HepG2 (cell line): ENCODE measurements around the gene TSGA10. TPM values are rescaled to one million over a fixed set of nuclear protein-coding genes. Genes with fewer than 3 reads are reported as not detected.

ENCODE experiments used
- ARNTL ChIP-seq: sonication (generic); formaldehyde crosslinking; IDR thresholded peaks from 2 replicates; pipeline ENCODE4 v1.4.0; 2020; ENCODE audit warnings: mild to moderate bottlenecking, missing genetic modification reagents
- CREM ChIP-seq, 2 experiments: sonication (generic) in 1 of 2; formaldehyde crosslinking in 1 of 2; IDR thresholded peaks; 2 replicates each; pipeline versions ENCODE4 v1.4.0 to v1.6.1; 2016 to 2020; ENCODE audit warnings: antibody characterized with exemption in 1 of 2, mild to moderate bottlenecking in 1 of 2, missing genetic modification reagents in 1 of 2
- GZF1 ChIP-seq: sonication (generic); formaldehyde crosslinking; IDR thresholded peaks from 2 replicates; pipeline ENCODE4 v1.5.1; 2020; ENCODE audit warnings: mild to moderate bottlenecking, missing genetic modification reagents
- MAZ ChIP-seq, 2 experiments: sonication (generic) in 1 of 2; formaldehyde crosslinking in 1 of 2; IDR thresholded peaks; 2 replicates each; pipeline versions ENCODE4 v1.5.0 to v1.6.1; 2012 to 2020; ENCODE audit warnings: low read depth in 2 of 2, mild to moderate bottlenecking in 2 of 2, borderline replicate concordance in 1 of 2, improper control_type of control experiment in 1 of 2, low read length in 1 of 2, missing genetic modification reagents in 1 of 2, moderate library complexity in 1 of 2
- NCOA2 ChIP-seq: sonication (generic); formaldehyde crosslinking; IDR thresholded peaks from 2 replicates; pipeline ENCODE4 v1.8.0; 2022; ENCODE audit warnings: inconsistent platforms
- NCOA5 ChIP-seq: sonication (generic); formaldehyde crosslinking; IDR thresholded peaks from 2 replicates; pipeline ENCODE4 v1.4.0; 2020; ENCODE audit warnings: missing genetic modification reagents
- NCOR1 ChIP-seq: fragments of 200-600 bp; sonication (generic); IDR thresholded peaks from 2 replicates; pipeline ENCODE4 v1.7.0; 2017; ENCODE audit warnings: antibody characterized with exemption, low read length, borderline replicate concordance
- NFE2 ChIP-seq: sonication (generic); formaldehyde crosslinking; IDR thresholded peaks from 2 replicates; pipeline ENCODE4 v1.4.0; 2020; ENCODE audit warnings: missing genetic modification reagents
- NPAS2 ChIP-seq: sonication (generic); formaldehyde crosslinking; IDR thresholded peaks from 2 replicates; pipeline ENCODE4 v1.8.0; 2022; ENCODE audit warnings: mild to moderate bottlenecking, missing genetic modification reagents, borderline replicate concordance
- SALL1 ChIP-seq: sonication (generic); formaldehyde crosslinking; IDR thresholded peaks from 2 replicates; pipeline ENCODE4 v1.8.0; 2022; ENCODE audit warnings: mild to moderate bottlenecking, missing genetic modification reagents
- TAF1 ChIP-seq: sonication (generic); formaldehyde crosslinking; IDR thresholded peaks from 2 replicates; pipeline ENCODE4 v1.4.0; 2020; ENCODE audit warnings: missing genetic modification reagents
- ZNF34 ChIP-seq: sonication (generic); formaldehyde crosslinking; IDR thresholded peaks from 2 replicates; pipeline ENCODE4 v1.4.0; 2020; ENCODE audit warnings: mild to moderate bottlenecking, missing genetic modification reagents, borderline replicate concordance
- ZNF615 ChIP-seq: sonication (generic); formaldehyde crosslinking; IDR thresholded peaks from 2 replicates; pipeline ENCODE4 v1.5.0; 2020; ENCODE audit warnings: mild to moderate bottlenecking, missing genetic modification reagents, borderline replicate concordance
- ZNF660 ChIP-seq: sonication (generic); formaldehyde crosslinking; IDR thresholded peaks from 2 replicates; pipeline ENCODE4 v1.5.1; 2020; ENCODE audit warnings: mild to moderate bottlenecking, low read depth, missing genetic modification reagents, borderline replicate concordance
- ZNF672 ChIP-seq: sonication (generic); formaldehyde crosslinking; IDR thresholded peaks from 2 replicates; pipeline ENCODE4 v1.8.1; 2022; ENCODE audit warnings: missing genetic modification reagents
- ZSCAN31 ChIP-seq: sonication (generic); formaldehyde crosslinking; IDR thresholded peaks from 2 replicates; pipeline ENCODE4 v1.5.0; 2020; ENCODE audit warnings: low read depth, mild to moderate bottlenecking, missing genetic modification reagents
- polyA plus RNA-seq, 8 experiments: library from polyadenylated mRNA; depleted of rRNA in 3 of 8; stranded (reverse) in 7 of 8; unstranded in 1 of 8; fragments of >200 nt; fragmentation: Illumina TruSeq in 4 of 8; extraction: Trizol in 4 of 8; gene quantifications; 2 replicates each; pipeline versions ENCODE4 v1.2.1 to v1.2.3, GENCODE V29; 2011 to 2016; ENCODE audit warnings: low read depth in 4 of 8, missing spikeins in 1 of 8, mixed read lengths in 1 of 8; ENCODE audit not compliant: insufficient read depth in 1 of 8
- total RNA-seq, 5 experiments: library from RNA; depleted of rRNA; stranded (reverse); fragments of >200 nt; fragmentation: Illumina TruSeq; extraction: Trizol; gene quantifications; 2 replicates each; pipeline ENCODE4 v1.2.3, GENCODE V29; 2016; ENCODE audit warnings: low read depth in 1 of 5
- TF ChIP-seq, protein P1 (sequence below): sonication (generic); formaldehyde crosslinking; IDR thresholded peaks from 2 replicates; pipeline ENCODE4 v1.4.0; 2020; ENCODE audit warnings: mild to moderate bottlenecking, missing genetic modification reagents, borderline replicate concordance
- TF ChIP-seq, protein P2 (sequence below): sonication (generic); formaldehyde crosslinking; IDR thresholded peaks from 2 replicates; pipeline ENCODE4 v1.4.0; 2020; ENCODE audit warnings: missing genetic modification reagents, borderline replicate concordance
- TF ChIP-seq, protein P3 (sequence below): sonication (generic); formaldehyde crosslinking; IDR thresholded peaks from 2 replicates; pipeline ENCODE4 v1.8.1; 2023; ENCODE audit warnings: mild to moderate bottlenecking, moderate library complexity, missing genetic modification reagents
- TF ChIP-seq, protein P4 (sequence below): sonication (generic); formaldehyde crosslinking; IDR thresholded peaks from 2 replicates; pipeline ENCODE4 v1.5.1; 2020; ENCODE audit warnings: missing genetic modification reagents, mild to moderate bottlenecking, borderline replicate concordance

TSGA10 gene
- total and polyA plus RNA-seq, 2 of the 13 experiments (the other 11 are each of a cell fraction or from before 2014, with no cell fraction given), result 4.7 to 13.1 TPM

DNA sequence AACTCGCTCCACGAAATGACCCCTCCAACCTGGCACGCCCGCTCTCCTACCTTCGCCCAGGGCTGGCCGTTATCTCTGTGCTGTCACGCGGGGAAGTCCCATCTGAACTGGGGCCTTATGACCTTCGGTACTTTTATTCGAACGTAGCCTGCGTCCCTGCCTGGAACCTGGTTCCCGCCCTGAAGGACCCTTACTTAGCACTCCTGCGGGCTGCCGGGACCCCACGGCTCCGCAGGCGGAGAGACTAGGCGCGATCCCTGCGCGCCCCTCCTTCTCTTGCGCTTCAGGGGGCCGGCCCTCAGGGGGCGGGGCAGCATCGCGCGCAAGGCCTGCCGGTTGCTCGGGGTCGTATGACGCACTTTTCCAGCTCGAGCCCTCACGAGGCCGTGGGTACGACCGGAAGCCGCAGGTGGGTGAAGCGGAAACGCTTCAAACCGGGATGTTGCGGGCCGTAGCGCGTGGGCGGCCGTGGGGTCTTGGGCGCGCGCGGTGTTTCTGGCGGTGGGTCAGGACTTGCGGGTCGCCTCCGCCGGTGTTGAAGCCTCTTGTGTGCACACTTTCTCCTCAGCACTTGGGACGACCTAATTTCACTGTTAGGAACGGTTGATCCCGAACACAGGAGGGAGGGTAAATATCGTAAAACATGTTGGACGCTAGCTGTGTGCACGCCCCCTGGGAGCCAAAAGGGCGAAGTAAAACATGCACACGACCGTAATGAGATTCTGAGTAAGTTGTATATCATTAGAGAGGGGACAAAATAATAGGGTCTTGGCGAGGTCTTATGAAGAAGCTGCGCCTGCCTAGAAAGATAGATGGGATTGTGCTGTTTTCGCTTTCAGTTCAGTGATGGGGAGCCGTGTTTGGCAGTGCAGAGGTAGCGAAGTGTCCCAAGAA is at the start of gene TSGA10, which contains the start of gene LIPT1 (continued):
- TF ChIP-seq, protein P1, sequence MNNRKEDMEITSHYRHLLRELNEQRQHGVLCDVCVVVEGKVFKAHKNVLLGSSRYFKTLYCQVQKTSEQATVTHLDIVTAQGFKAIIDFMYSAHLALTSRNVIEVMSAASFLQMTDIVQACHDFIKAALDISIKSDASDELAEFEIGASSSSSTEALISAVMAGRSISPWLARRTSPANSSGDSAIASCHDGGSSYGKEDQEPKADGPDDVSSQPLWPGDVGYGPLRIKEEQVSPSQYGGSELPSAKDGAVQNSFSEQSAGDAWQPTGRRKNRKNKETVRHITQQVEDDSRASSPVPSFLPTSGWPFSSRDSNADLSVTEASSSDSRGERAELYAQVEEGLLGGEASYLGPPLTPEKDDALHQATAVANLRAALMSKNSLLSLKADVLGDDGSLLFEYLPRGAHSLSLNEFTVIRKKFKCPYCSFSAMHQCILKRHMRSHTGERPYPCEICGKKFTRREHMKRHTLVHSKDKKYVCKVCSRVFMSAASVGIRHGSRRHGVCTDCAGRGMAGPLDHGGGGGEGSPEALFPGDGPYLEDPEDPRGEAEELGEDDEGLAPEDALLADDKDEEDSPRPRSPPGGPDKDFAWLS (CRISPR knock-in tag), result peak; percentile 91; the same call in 1 of the 2 replicates
- peak; percentile 96 for TF ChIP-seq ZNF34 (CRISPR knock-in tag)
- TF ChIP-seq, protein P2, sequence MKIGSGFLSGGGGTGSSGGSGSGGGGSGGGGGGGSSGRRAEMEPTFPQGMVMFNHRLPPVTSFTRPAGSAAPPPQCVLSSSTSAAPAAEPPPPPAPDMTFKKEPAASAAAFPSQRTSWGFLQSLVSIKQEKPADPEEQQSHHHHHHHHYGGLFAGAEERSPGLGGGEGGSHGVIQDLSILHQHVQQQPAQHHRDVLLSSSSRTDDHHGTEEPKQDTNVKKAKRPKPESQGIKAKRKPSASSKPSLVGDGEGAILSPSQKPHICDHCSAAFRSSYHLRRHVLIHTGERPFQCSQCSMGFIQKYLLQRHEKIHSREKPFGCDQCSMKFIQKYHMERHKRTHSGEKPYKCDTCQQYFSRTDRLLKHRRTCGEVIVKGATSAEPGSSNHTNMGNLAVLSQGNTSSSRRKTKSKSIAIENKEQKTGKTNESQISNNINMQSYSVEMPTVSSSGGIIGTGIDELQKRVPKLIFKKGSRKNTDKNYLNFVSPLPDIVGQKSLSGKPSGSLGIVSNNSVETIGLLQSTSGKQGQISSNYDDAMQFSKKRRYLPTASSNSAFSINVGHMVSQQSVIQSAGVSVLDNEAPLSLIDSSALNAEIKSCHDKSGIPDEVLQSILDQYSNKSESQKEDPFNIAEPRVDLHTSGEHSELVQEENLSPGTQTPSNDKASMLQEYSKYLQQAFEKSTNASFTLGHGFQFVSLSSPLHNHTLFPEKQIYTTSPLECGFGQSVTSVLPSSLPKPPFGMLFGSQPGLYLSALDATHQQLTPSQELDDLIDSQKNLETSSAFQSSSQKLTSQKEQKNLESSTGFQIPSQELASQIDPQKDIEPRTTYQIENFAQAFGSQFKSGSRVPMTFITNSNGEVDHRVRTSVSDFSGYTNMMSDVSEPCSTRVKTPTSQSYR (CRISPR knock-in tag), result 0 out of 2 replicates have a peak, but pooled peaks have one; percentile 13
- peak; percentile 98 for TF ChIP-seq SALL1 (CRISPR knock-in tag)
- TF ChIP-seq ZNF672, result no peak
- TF ChIP-seq NPAS2 (CRISPR knock-in tag), result 0 out of 2 replicates have a peak, but pooled peaks have one; percentile 75
- TF ChIP-seq NFE2, result no peak
- TF ChIP-seq NCOR1, result no peak; the same call in 1 of the 2 replicates
- TF ChIP-seq, protein P3, sequence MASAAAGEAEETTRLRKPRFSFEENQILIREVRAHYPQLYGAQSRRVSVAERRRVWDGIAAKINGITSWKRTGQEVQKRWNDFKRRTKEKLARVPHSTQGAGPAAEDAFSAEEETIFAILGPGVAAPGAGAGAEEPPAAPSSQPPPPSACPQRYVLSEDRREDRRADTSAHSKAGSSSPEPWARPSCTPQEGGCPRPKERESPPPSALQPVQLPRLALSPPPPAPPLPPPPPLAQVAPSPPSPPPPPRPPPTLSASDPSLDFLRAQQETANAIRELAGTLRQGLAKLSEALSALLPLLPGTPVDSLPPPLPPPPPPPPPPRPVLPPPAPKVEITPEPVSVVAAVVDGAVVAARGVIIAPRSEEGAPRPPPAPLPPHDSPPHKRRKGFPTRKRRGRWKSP, result peak; percentile 98
- TF ChIP-seq NCOA5 (CRISPR knock-in tag), result no peak
- peak; percentile 78 for TF ChIP-seq CREM (IDR thresholded peaks at IDR 0.05)
- TF ChIP-seq CREM (CRISPR knock-in tag; IDR thresholded peaks at IDR 0.05), result no peak
- TF ChIP-seq ZNF615 (CRISPR knock-in tag), result peak; percentile 97; the same call in 1 of the 2 replicates
- TF ChIP-seq TAF1 (CRISPR knock-in tag), result peak; percentile 97
- TF ChIP-seq ARNTL (CRISPR knock-in tag), result peak; percentile 98
- TF ChIP-seq NCOA2 (CRISPR knock-in tag), result peak; percentile 78
- TF ChIP-seq ZNF660, result peak; percentile 69; the same call in 1 of the 2 replicates
- TF ChIP-seq MAZ (IDR thresholded peaks at IDR 0.05; ENCODE audit: borderline replicate concordance, low read depth, low read length), result peak; percentile 80
- peak; percentile 99 for TF ChIP-seq MAZ (CRISPR knock-in tag; IDR thresholded peaks at IDR 0.05; ENCODE audit: low read depth)
- TF ChIP-seq ZSCAN31 (CRISPR knock-in tag), result peak; percentile 99
- TF ChIP-seq, protein P4, sequence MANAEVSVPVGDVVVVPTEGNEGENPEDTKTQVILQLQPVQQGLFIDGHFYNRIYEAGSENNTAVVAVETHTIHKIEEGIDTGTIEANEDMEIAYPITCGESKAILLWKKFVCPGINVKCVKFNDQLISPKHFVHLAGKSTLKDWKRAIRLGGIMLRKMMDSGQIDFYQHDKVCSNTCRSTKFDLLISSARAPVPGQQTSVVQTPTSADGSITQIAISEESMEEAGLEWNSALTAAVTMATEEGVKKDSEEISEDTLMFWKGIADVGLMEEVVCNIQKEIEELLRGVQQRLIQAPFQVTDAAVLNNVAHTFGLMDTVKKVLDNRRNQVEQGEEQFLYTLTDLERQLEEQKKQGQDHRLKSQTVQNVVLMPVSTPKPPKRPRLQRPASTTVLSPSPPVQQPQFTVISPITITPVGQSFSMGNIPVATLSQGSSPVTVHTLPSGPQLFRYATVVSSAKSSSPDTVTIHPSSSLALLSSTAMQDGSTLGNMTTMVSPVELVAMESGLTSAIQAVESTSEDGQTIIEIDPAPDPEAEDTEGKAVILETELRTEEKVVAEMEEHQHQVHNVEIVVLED, result peak; percentile 96
- peak; percentile 26; the same call in 1 of the 2 replicates for TF ChIP-seq GZF1 (CRISPR knock-in tag)
